HepG2 (cell line): Measurements from ENCODE around the gene HSD3B7. TPM values are rescaled to one million over a fixed set of nuclear protein-coding genes. Genes with fewer than 3 reads are reported as not detected.

Source experiments
- ATF7 ChIP-seq, 2 experiments: fragments of 450-650 bp in 1 of 2; sonication (generic) in 1 of 2; formaldehyde crosslinking in 1 of 2; IDR thresholded peaks; 2 replicates each; pipeline versions ENCODE4 v1.4.0 to v1.6.1; 2016 to 2020; ENCODE audit warnings: antibody characterized with exemption in 1 of 2, mild to moderate bottlenecking in 1 of 2, missing genetic modification reagents in 1 of 2
- CBX5 ChIP-seq: sonication (generic); formaldehyde crosslinking; IDR thresholded peaks from 2 replicates; pipeline ENCODE4 v1.4.0; 2020; ENCODE audit warnings: missing genetic modification reagents, borderline replicate concordance
- DNMT1 ChIP-seq: sonication (generic); formaldehyde crosslinking; IDR thresholded peaks from 2 replicates; pipeline ENCODE4 v1.5.1; 2020; ENCODE audit warnings: mild to moderate bottlenecking, missing genetic modification reagents
- ETV6 ChIP-seq: sonication (generic); formaldehyde crosslinking; conservative IDR thresholded peaks from 2 replicates; pipeline ENCODE4 v1.4.0; 2020; ENCODE audit warnings: missing genetic modification reagents
- KLF13 ChIP-seq: sonication (generic); formaldehyde crosslinking; IDR thresholded peaks from 2 replicates; pipeline ENCODE4 v1.4.0; 2020; ENCODE audit warnings: mild to moderate bottlenecking, missing genetic modification reagents
- MTF1 ChIP-seq: sonication (generic); formaldehyde crosslinking; IDR thresholded peaks from 2 replicates; pipeline ENCODE4 v1.5.0; 2020; ENCODE audit warnings: missing genetic modification reagents
- NFE2L1 ChIP-seq: sonication (generic); formaldehyde crosslinking; IDR thresholded peaks from 2 replicates; pipeline ENCODE4 v1.4.0; 2020; ENCODE audit warnings: missing genetic modification reagents, mild to moderate bottlenecking, borderline replicate concordance
- NR3C1 ChIP-seq: sonication (generic); formaldehyde crosslinking; IDR thresholded peaks from 2 replicates; pipeline ENCODE4 v1.4.0; 2020; ENCODE audit warnings: missing genetic modification reagents
- PHF21A ChIP-seq: sonication (generic); formaldehyde crosslinking; IDR thresholded peaks from 2 replicates; pipeline ENCODE4 v1.5.0; 2020; ENCODE audit warnings: mild to moderate bottlenecking, missing genetic modification reagents
- RBM39 ChIP-seq: fragments of 200-400 bp; formaldehyde crosslinking; IDR thresholded peaks from one replicate; pipeline ENCODE4 v1.6.1; 2018; ENCODE audit warnings: antibody characterized with exemption, mild to moderate bottlenecking, low read depth, low read length; ENCODE audit not compliant: poor library complexity, severe bottlenecking
- SALL1 ChIP-seq: sonication (generic); formaldehyde crosslinking; IDR thresholded peaks from 2 replicates; pipeline ENCODE4 v1.8.0; 2022; ENCODE audit warnings: mild to moderate bottlenecking, missing genetic modification reagents
- SOX5 ChIP-seq: IDR thresholded peaks from 2 replicates; pipeline ENCODE4 v1.6.1; 2016; ENCODE audit warnings: borderline replicate concordance
- SP1 ChIP-seq, 2 experiments: fragments of 450-650 bp in 1 of 2; sonication (generic) in 1 of 2; formaldehyde crosslinking in 1 of 2; IDR thresholded peaks; 2 replicates each; pipeline versions ENCODE4 v1.4.0 to v1.6.1; 2016 to 2020; ENCODE audit warnings: missing genetic modification reagents in 1 of 2
- SRSF9 ChIP-seq: fragments of 200-400 bp; formaldehyde crosslinking; IDR thresholded peaks from 2 replicates; pipeline ENCODE4 v1.6.1; 2018; ENCODE audit warnings: borderline replicate concordance, mild to moderate bottlenecking, low read depth, low read length; ENCODE audit not compliant: insufficient read depth, poor library complexity, severe bottlenecking
- TAF15 ChIP-seq: fragments of 200-400 bp; formaldehyde crosslinking; IDR thresholded peaks from one replicate; pipeline ENCODE4 v1.6.1; 2018; ENCODE audit warnings: mild to moderate bottlenecking, low read depth, low read length; ENCODE audit not compliant: poor library complexity, severe bottlenecking
- YEATS2 ChIP-seq: sonication (generic); formaldehyde crosslinking; IDR thresholded peaks from 2 replicates; pipeline ENCODE4 v1.4.0; 2020; ENCODE audit warnings: missing genetic modification reagents, borderline replicate concordance
- ZFX ChIP-seq: sonication (generic); formaldehyde crosslinking; IDR thresholded peaks from 2 replicates; pipeline ENCODE4 v1.4.0; 2020; ENCODE audit warnings: mild to moderate bottlenecking, low read depth, missing genetic modification reagents, moderate library complexity
- ZNF557 ChIP-seq: sonication (generic); formaldehyde crosslinking; IDR thresholded peaks from 2 replicates; pipeline ENCODE4 v1.4.0; 2020; ENCODE audit warnings: missing genetic modification reagents
- polyA plus RNA-seq, 8 experiments: library from polyadenylated mRNA; depleted of rRNA in 3 of 8; stranded (reverse) in 7 of 8; unstranded in 1 of 8; fragments of >200 nt; fragmentation: Illumina TruSeq in 4 of 8; extraction: Trizol in 4 of 8; gene quantifications; 2 replicates each; pipeline versions ENCODE4 v1.2.1 to v1.2.3, GENCODE V29; 2011 to 2016; ENCODE audit warnings: low read depth in 4 of 8, missing spikeins in 1 of 8, mixed read lengths in 1 of 8; ENCODE audit not compliant: insufficient read depth in 1 of 8
- total RNA-seq, 5 experiments: library from RNA; depleted of rRNA; stranded (reverse); fragments of >200 nt; fragmentation: Illumina TruSeq; extraction: Trizol; gene quantifications; 2 replicates each; pipeline ENCODE4 v1.2.3, GENCODE V29; 2016; ENCODE audit warnings: low read depth in 1 of 5
- TF ChIP-seq, protein P1 (sequence below): sonication (generic); formaldehyde crosslinking; conservative IDR thresholded peaks from 2 replicates; pipeline ENCODE4 v1.8.0; 2022; ENCODE audit warnings: missing genetic modification reagents
- TF ChIP-seq, protein P2 (sequence below): sonication (generic); formaldehyde crosslinking; IDR thresholded peaks from 2 replicates; pipeline ENCODE4 v1.5.1; 2020; ENCODE audit warnings: missing genetic modification reagents, mild to moderate bottlenecking, borderline replicate concordance
- TF ChIP-seq, protein P3 (sequence below): sonication (generic); formaldehyde crosslinking; IDR thresholded peaks from 2 replicates; pipeline ENCODE4 v1.9.0; 2021; ENCODE audit warnings: missing genetic modification reagents, borderline replicate concordance
- TF ChIP-seq, protein P4 (sequence below): sonication (generic); formaldehyde crosslinking; IDR thresholded peaks from 2 replicates; pipeline ENCODE4 v1.4.0; 2020; ENCODE audit warnings: missing genetic modification reagents, mild to moderate bottlenecking, borderline replicate concordance
- TF ChIP-seq, protein P5 (sequence below): sonication (generic); formaldehyde crosslinking; IDR thresholded peaks from 2 replicates; pipeline ENCODE4 v1.4.0; 2020; ENCODE audit warnings: mild to moderate bottlenecking, missing genetic modification reagents

The HSD3B7 gene
- total and polyA plus RNA-seq, 2 of the 13 experiments (the other 11 are each of a cell fraction or from before 2014, with no cell fraction given) = 32.9 to 69.7 TPM

DNA sequence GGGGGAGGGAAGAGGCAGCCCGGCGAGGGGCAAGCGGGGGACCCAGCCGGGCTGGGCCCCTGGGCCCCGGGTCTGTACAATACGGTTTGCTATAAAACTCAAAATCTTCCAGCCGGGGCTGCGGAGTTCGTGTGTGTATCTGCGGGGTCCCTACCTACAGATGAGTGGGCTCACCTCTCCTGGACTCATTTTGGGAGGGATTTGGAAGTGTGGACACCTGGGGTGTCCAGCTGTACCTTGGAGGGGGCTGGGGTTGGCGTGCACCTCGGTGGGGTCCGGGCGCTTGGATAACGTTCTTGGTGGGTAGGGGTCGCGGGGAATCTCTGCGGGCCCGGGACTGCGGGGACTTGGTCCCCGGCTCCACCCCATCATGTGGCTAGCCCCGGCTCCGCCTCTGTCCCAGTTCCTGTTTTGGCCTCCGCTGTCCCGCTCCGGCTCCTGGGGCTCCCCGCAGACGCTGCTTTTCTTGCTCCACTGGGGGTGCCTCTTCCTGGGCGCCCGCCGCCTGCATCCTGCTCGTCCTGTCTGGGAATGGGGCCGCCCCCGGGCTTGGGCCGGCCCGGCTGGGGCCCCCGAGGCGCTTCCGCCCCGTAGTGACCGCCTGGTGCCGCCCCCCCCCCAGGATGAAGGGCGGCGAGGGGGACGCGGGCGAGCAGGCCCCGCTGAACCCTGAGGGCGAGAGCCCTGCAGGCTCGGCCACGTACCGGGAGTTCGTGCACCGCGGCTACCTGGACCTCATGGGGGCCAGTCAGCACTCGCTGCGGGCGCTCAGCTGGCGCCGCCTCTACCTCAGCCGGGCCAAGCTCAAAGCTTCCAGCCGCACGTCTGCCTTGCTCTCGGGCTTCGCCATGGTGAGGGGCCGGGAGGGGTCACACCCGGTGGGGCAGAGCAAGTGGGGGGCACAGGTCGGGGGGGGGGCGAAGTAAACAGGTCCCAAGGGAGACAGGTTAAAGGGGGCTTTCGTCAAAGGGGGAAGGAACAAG lies 36.0 kb upstream of the HSD3B7 start, which contains the start of gene ORAI3 (continued):
- TF ChIP-seq, protein P1, sequence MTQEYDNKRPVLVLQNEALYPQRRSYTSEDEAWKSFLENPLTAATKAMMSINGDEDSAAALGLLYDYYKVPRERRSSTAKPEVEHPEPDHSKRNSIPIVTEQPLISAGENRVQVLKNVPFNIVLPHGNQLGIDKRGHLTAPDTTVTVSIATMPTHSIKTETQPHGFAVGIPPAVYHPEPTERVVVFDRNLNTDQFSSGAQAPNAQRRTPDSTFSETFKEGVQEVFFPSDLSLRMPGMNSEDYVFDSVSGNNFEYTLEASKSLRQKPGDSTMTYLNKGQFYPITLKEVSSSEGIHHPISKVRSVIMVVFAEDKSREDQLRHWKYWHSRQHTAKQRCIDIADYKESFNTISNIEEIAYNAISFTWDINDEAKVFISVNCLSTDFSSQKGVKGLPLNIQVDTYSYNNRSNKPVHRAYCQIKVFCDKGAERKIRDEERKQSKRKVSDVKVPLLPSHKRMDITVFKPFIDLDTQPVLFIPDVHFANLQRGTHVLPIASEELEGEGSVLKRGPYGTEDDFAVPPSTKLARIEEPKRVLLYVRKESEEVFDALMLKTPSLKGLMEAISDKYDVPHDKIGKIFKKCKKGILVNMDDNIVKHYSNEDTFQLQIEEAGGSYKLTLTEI = no peak
- TF ChIP-seq MTF1 (CRISPR knock-in tag) (peak; percentile 20; the same call in 1 of the 2 replicates), DNMT1 (no peak), NFE2L1 (CRISPR knock-in tag) (no peak), ATF7 (IDR thresholded peaks at IDR 0.05) (no peak), ATF7 (CRISPR knock-in tag; IDR thresholded peaks at IDR 0.05) (no peak), ETV6 (CRISPR knock-in tag) (no peak; the same call in 1 of the 2 replicates), SP1 (IDR thresholded peaks at IDR 0.05) (no peak), SP1 (CRISPR knock-in tag; IDR thresholded peaks at IDR 0.05) (0 out of 2 replicates have a peak, but pooled peaks have one; percentile 9), NR3C1 (no peak), PHF21A (CRISPR knock-in tag) (peak; percentile 78), ZFX (CRISPR knock-in tag) (peak; percentile 88; the same call in 1 of the 2 replicates), TAF15 (no peak), YEATS2 (CRISPR knock-in tag) (no peak), RBM39 (peak; percentile 39), KLF13 (CRISPR knock-in tag) (no peak), SOX5 (CRISPR knock-in tag) (no peak), SRSF9 (no peak), CBX5 (CRISPR knock-in tag) (no peak), SALL1 (peak; percentile 74), ZNF557 (CRISPR knock-in tag) (no peak)
- TF ChIP-seq, protein P2, sequence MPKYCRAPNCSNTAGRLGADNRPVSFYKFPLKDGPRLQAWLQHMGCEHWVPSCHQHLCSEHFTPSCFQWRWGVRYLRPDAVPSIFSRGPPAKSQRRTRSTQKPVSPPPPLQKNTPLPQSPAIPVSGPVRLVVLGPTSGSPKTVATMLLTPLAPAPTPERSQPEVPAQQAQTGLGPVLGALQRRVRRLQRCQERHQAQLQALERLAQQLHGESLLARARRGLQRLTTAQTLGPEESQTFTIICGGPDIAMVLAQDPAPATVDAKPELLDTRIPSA = no peak
- TF ChIP-seq, protein P3, sequence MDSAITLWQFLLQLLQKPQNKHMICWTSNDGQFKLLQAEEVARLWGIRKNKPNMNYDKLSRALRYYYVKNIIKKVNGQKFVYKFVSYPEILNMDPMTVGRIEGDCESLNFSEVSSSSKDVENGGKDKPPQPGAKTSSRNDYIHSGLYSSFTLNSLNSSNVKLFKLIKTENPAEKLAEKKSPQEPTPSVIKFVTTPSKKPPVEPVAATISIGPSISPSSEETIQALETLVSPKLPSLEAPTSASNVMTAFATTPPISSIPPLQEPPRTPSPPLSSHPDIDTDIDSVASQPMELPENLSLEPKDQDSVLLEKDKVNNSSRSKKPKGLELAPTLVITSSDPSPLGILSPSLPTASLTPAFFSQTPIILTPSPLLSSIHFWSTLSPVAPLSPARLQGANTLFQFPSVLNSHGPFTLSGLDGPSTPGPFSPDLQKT (CRISPR knock-in tag) = no peak
- TF ChIP-seq, protein P4, sequence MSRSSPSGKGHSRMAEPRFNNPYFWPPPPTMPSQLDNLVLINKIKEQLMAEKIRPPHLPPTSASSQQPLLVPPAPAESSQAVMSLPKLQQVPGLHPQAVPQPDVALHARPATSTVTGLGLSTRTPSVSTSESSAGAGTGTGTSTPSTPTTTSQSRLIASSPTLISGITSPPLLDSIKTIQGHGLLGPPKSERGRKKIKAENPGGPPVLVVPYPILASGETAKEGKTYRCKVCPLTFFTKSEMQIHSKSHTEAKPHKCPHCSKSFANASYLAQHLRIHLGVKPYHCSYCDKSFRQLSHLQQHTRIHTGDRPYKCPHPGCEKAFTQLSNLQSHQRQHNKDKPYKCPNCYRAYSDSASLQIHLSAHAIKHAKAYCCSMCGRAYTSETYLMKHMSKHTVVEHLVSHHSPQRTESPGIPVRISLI (CRISPR knock-in tag) = no peak
- TF ChIP-seq, protein P5, sequence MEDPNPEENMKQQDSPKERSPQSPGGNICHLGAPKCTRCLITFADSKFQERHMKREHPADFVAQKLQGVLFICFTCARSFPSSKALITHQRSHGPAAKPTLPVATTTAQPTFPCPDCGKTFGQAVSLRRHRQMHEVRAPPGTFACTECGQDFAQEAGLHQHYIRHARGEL = no peak
